Thyroid gland (tissue), 4 donors: ENCODE data around the gene DLG3. TPM values are rescaled to one million over a fixed set of nuclear protein-coding genes. Genes with fewer than 3 reads are reported as not detected.
"Not testable (repeated sequence)": the region's sequence is repeated elsewhere in the genome, so short reads cannot be mapped to it uniquely, and the experiment has no call there.

Source experiments
- DNase-seq, 2 donors: peaks; one replicate each; pipeline ENCODE4 v3.0.0-alpha.2; 2019
- H3K27ac ChIP-seq, 3 donors: fragments of 200-600 bp; sonication (generic); 1 replicate in 2 of 3; 2 replicates in 1 of 3; pipeline ENCODE4 v1.5.1; 2016 to 2019; ENCODE audit warnings: mild to moderate bottlenecking in 1 of 3, moderate library complexity in 1 of 3
- H3K27me3 ChIP-seq: fragments of 200-600 bp; sonication (generic); one replicate; pipeline ENCODE4 v1.5.1; 2019
- H3K36me3 ChIP-seq, 2 donors: fragments of 200-600 bp; sonication (generic); one replicate each; pipeline ENCODE4 v1.5.1; 2016 to 2019
- H3K4me1 ChIP-seq, 2 donors: fragments of 200-600 bp; sonication (generic); one replicate each; pipeline ENCODE4 v1.5.1; 2017 to 2019
- H3K4me3 ChIP-seq, 3 donors: fragments of 200-600 bp; sonication (generic); replicated peaks in 1 of 3; 1 replicate in 2 of 3; 2 replicates in 1 of 3; pipeline ENCODE4 v1.5.1; 2016; ENCODE audit warnings: mild to moderate bottlenecking in 1 of 3
- H3K9me3 ChIP-seq: fragments of 200-600 bp; sonication (generic); one replicate; pipeline ENCODE4 v1.5.1; 2017
- CTCF ChIP-seq, 6 experiments: fragments of 200-600 bp in 3 of 6; fragments of 450-650 bp in 3 of 6; sonication (generic) in 3 of 6; IDR thresholded peaks; one replicate each; pipeline ENCODE4 v1.5.1; 2016 to 2019; ENCODE audit warnings: antibody characterized with exemption in 6 of 6, mild to moderate bottlenecking in 2 of 6, inconsistent platforms in 1 of 6, moderate library complexity in 1 of 6
- POLR2A ChIP-seq, 2 donors: fragments of 450-650 bp; IDR thresholded peaks; one replicate each; pipeline ENCODE4 v1.6.1; 2017; ENCODE audit warnings: antibody characterized with exemption in 2 of 2, mild to moderate bottlenecking in 2 of 2, moderate library complexity in 1 of 2
- WGBS, 2 donors: methylation state at CpG; one replicate each; pipeline ENCODE4 v1.1.5; 2017; 5-methylcytosine and 5-hydroxymethylcytosine counted together
- intact Hi-C: fragments of 100-400 bp; cut with DNase I; formaldehyde crosslinking; loops from one replicate; pipeline ENCODE4 v1.15.1; 2023
- total RNA-seq, 4 donors: library from RNA; depleted of rRNA; stranded (reverse); fragments of >200 nt; gene quantifications; one replicate each; pipeline ENCODE4 v1.2.3, GENCODE V29; 2016

Gene DLG3
- total RNA-seq = 10 to 100 TPM; 31.4 to 79.5 (median 61.9) TPM

DNA sequence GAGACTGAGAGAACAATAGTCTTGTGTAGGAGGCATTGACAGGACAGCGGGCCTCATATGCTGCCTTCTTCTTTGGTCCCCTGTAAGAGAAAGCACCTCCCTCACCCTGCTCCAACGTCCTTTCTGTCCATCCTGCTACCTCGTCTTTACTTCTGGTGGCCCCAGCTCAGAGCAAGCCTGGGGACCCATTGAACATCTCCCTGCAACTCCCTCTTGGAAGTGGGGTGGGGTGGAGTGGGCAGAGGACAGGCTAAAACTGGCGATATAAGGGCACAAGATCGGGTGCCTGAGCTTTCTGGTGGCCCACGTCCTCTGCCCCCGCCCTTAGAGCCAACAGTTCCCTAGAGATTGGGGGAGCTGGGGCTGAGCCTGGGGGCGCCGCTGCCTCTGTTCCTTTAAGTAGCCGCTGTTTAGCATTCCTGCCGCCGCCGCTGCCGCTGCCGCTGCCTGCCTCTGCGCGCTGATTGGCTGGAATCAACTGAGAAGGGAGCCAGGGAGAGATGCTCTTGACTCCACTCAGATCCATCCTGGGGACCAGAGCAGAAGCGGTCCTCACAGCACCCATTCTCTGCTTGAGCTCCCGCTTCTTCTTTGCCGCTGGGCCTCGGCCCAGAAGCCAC is at the start of gene DLG3:
DLG3 (plus strand) TSS at position 510 of the 620 bp plus-strand sequence. CDS start 367 bp downstream, outside the sequence.
- no peak within 1 kb of the TSS for H3K27ac ChIP-seq
- peak within 1 kb of the TSS in 1 of 3 donors; percentile 6 for H3K4me3 ChIP-seq
- no peak for DNase-seq
- H3K9me3 ChIP-seq = no peaks in the 10 kb centered on the region
- TF ChIP-seq CTCF (IDR thresholded peaks at IDR 0.05) (no peak), POLR2A (IDR thresholded peaks at IDR 0.05) (no peak)
- WGBS, 2 donors = 11 to 42% methylated on average over 3 to 11 of the region's 21 CpGs
- H3K4me1 ChIP-seq = no peaks in the 10 kb centered on the region
- H3K27me3 ChIP-seq = no peaks in the 10 kb centered on the region
- intact Hi-C loops = no loop called here
- H3K36me3 ChIP-seq = no peaks in the 10 kb centered on the region

DNA sequence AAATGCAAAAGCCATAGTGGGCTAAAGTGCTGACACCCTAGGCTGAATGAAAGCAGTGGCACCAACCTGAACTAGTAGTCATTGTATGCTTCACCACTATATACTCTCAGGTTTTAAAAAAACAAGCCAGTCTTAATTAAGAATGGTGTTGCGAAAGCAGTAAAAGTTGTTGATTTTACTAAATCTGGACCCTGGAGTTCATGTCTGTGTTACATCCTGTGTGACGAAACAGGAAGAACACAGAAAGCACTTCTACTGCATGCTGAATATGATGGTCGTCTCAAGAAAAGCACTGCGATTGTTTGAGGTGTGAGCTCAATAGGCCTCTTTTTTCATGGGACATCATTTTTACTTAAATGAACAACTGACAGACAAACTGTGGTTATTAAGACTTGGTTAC is 45.7 kb upstream of the DLG3 start:
- no peak overlapping the region for H3K27ac ChIP-seq
- no peaks in the 10 kb centered on the region for H3K9me3 ChIP-seq
- no peaks in the 10 kb centered on the region for H3K27me3 ChIP-seq
- 76 to 78% methylated on average over 4 of the region's 4 CpGs for WGBS, 2 donors
- no peak for DNase-seq
- intact Hi-C loops = no loop called here
- no peaks in the 10 kb centered on the region for H3K4me1 ChIP-seq
- H3K36me3 ChIP-seq = no peaks in the 10 kb centered on the region
- no peak for TF ChIP-seq POLR2A (IDR thresholded peaks at IDR 0.05)
- TF ChIP-seq CTCF (IDR thresholded peaks at IDR 0.05) = no peak
- H3K4me3 ChIP-seq = no peak overlapping the region

GRCh38 chrX:70400181-70400580 is 44.5 kb upstream of the DLG3 start:
- DNase-seq, H3K27ac ChIP-seq, intact Hi-C loops, H3K4me1 ChIP-seq, H3K27me3 ChIP-seq, H3K9me3 ChIP-seq, H3K4me3 ChIP-seq, H3K36me3 ChIP-seq: not testable (repeated sequence)
- 89 to 100% methylated on average over 1 to 2 of the region's 3 CpGs for whole genome bisulfite sequencing, 2 donors

- no peak for DNase-seq
- H3K9me3 ChIP-seq = no peaks in the 10 kb centered on the region
- no peaks in the 10 kb centered on the region for H3K4me1 ChIP-seq
- no peak overlapping the region for H3K4me3 ChIP-seq
- TF ChIP-seq POLR2A (IDR thresholded peaks at IDR 0.05) = no peak
- TF ChIP-seq CTCF (IDR thresholded peaks at IDR 0.05) = no peak
- H3K27me3 ChIP-seq = no peaks in the 10 kb centered on the region
- no peak overlapping the region for H3K27ac ChIP-seq
- intact Hi-C loops = no loop called here
- H3K36me3 ChIP-seq = no peaks in the 10 kb centered on the region
- WGBS, 2 donors = 95 to 96% methylated on average over 2 of the region's 2 CpGs
These were observed 41.9 kb upstream of the DLG3 start for GRCh38 chrX:70402721-70403120.

- Histone ChIP-seq H3K27me3 (no peaks in the 10 kb centered on the region), H3K27ac (no peak overlapping the region), H3K4me3 (no peak overlapping the region), H3K9me3 (no peaks in the 10 kb centered on the region), H3K36me3 (no peaks in the 10 kb centered on the region), H3K4me1 (no peaks in the 10 kb centered on the region)
- intact Hi-C loops = no loop called here
- no peak for DNase-seq
- TF ChIP-seq CTCF (IDR thresholded peaks at IDR 0.05) = no peak
- 100% methylated on average over 1 of the region's 1 CpG for WGBS, 2 donors
These were observed 39.6 kb upstream of the DLG3 start for GRCh38 chrX:70405003-70405402.
